ENCODE data around the gene ECE1. TPM values are rescaled to one million over a fixed set of nuclear protein-coding genes. Genes with fewer than 3 reads are reported as not detected.

Gene ECE1
- total and polyA plus RNA-seq, 12 donors = 86.1 to 588 (median 222) TPM

DNA sequence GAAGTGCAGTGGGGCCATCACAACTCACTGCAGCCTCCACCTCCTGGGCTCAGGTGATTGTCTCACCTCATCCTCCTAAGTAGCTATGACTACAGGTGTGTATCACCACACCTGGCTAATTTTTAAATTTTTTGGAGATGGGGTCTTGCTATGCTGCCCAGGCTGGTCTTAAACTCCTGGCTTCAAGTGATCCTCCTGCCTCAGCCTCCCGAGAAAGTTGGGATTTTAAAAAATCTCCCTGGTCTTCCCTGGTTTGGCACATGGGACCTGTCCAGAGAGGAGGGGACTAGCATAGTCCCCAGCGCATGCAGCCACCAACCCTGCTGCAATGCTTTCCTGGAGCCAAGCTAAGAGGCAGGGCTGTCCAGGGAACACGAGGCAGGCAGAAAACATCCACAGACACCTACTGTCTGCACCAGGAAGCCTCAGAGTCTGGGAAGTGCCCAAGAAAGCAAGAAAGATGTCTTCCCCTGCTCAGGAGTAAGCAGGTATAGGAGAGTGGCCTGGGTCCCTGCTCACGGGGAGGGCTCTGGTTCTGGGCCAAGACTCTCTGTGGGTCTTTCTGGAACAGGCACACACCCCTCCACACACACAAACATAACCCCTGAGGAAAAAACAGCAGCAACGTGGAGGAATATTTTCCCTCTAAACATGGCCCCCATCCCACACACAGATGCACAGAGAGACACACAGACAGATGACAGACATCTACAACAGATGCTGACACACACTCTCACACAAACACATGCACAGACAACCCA, 30.8 kb downstream of the ECE1 start:
- no peak for DNase-seq
- Histone ChIP-seq H3K36me3 (replicated peaks in 1 of 2) (peaks cover 0 to 53% of the 10 kb centered on the region in 2 donors), H3K27ac (peak overlapping the region in 3 of 5 donors; percentile 94 to 99 (median 97)), H3K27me3 (no peaks in the 10 kb centered on the region), H3K9me3 (replicated peaks in 1 of 3) (no peaks in the 10 kb centered on the region), H3K4me1 (replicated peaks in 1 of 2) (peaks cover 29 to 69% of the 10 kb centered on the region in 2 donors), H3K4me3 (no peak overlapping the region)
- WGBS, 4 donors = 74 to 85% (median 80%) methylated on average over 2 to 5 of the region's 5 CpGs
- no peak for TF ChIP-seq POLR2A (IDR thresholded peaks at IDR 0.05)
- TF ChIP-seq, protein P1, sequence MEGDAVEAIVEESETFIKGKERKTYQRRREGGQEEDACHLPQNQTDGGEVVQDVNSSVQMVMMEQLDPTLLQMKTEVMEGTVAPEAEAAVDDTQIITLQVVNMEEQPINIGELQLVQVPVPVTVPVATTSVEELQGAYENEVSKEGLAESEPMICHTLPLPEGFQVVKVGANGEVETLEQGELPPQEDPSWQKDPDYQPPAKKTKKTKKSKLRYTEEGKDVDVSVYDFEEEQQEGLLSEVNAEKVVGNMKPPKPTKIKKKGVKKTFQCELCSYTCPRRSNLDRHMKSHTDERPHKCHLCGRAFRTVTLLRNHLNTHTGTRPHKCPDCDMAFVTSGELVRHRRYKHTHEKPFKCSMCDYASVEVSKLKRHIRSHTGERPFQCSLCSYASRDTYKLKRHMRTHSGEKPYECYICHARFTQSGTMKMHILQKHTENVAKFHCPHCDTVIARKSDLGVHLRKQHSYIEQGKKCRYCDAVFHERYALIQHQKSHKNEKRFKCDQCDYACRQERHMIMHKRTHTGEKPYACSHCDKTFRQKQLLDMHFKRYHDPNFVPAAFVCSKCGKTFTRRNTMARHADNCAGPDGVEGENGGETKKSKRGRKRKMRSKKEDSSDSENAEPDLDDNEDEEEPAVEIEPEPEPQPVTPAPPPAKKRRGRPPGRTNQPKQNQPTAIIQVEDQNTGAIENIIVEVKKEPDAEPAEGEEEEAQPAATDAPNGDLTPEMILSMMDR (IDR thresholded peaks at IDR 0.05) = no peak
- intact Hi-C loops (cut with DNase I) = loop anchor here in 1 of 2 donors (5.0 kb wide), 1 partner anchor 83 kb away; no protein-coding TSS in a partner anchor

GRCh38 chr1:21258331-21259134, 31.7 kb downstream of the ECE1 start:
- intact Hi-C loops (cut with DNase I) = loop anchor here in 1 of 2 donors (5.0 kb wide), 1 partner anchor 84 kb away; no protein-coding TSS in a partner anchor
- H3K4me1 ChIP-seq (replicated peaks in 1 of 2) = peaks cover 30 to 69% of the 10 kb centered on the region in 2 donors
- no peaks in the 10 kb centered on the region for H3K27me3 ChIP-seq
- WGBS, 4 donors = 85 to 91% (median 87%) methylated on average over 10 to 22 of the region's 22 CpGs
- no peak overlapping the region for H3K4me3 ChIP-seq
- H3K9me3 ChIP-seq (replicated peaks in 1 of 3) = no peaks in the 10 kb centered on the region
- TF ChIP-seq POLR2A (IDR thresholded peaks at IDR 0.05) = no peak
- TF ChIP-seq, protein P1 (IDR thresholded peaks at IDR 0.05) = no peak
- peak overlapping the region in 3 of 5 donors; percentile 55 to 93 (median 70) for H3K27ac ChIP-seq
- peaks cover 0 to 57% of the 10 kb centered on the region in 2 donors for H3K36me3 ChIP-seq (replicated peaks in 1 of 2)
- DNase-seq = no peak

DNA sequence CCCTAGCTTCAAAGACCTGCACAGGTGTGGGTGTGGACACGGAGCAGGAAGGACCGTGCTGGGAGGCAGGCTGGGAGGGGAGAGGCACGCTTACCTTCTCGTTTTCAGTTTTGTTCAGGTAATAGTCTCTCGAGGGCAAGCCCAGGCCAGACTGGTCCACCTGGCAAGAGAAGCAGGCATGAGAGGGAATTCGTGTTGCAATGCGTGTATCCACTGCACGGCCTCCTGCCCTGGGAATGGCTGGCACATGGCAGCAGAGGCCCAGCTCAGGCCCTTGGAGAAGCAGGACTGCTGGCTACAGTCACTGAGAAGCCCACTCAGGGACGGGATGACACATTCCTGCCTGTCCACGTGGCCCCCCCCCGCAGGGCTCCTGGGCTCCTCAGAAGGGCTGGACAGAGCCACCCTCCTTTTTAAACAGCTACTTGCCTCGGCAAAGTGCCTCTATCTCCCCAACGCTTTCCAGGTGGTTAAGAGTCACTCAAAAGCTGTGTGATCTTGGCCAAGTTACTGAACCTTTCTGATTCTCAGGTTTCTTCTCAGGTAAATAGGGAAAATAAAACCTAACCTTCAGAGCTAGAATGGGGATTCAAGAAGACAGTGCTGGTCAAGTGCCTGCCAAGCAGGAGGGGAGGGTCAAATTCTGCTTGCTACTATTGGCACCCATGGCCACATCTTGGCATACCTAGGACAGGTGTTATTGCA, 32.7 kb downstream of the ECE1 start:
- intact Hi-C loops (cut with DNase I) = loop anchor here in 1 of 2 donors (5.0 kb wide), 1 partner anchor 85 kb away; no protein-coding TSS in a partner anchor
- H3K27me3 ChIP-seq = no peaks in the 10 kb centered on the region
- peaks cover 0 to 57% of the 10 kb centered on the region in 2 donors for H3K36me3 ChIP-seq (replicated peaks in 1 of 2)
- peak overlapping the region in 4 of 5 donors; percentile 13 to 93 (median 62) for H3K27ac ChIP-seq
- H3K4me1 ChIP-seq (replicated peaks in 1 of 2) = peaks cover 20 to 67% of the 10 kb centered on the region in 2 donors
- no peak for TF ChIP-seq POLR2A (IDR thresholded peaks at IDR 0.05)
- TF ChIP-seq, protein P1 (IDR thresholded peaks at IDR 0.05) = no peak
- 63 to 77% (median 66%) methylated on average over 4 to 13 of the region's 13 CpGs for WGBS, 4 donors
- H3K4me3 ChIP-seq = no peak overlapping the region
- no peaks in the 10 kb centered on the region for H3K9me3 ChIP-seq (replicated peaks in 1 of 3)
- DNase-seq = peak in 3 of 7 donors; percentile 47 to 69 (median 48)
